B cell (primary cell): ENCODE data around the gene ALOX15. TPM values are rescaled to one million over a fixed set of nuclear protein-coding genes. Genes with fewer than 3 reads are reported as not detected.

Experiments used
- ATAC-seq: fragments of 200-7000 bp; cut with Tn5 transposase; one replicate; pipeline ENCODE4 v1.10.0; 2021; ENCODE audit warnings: low read depth, mild to moderate bottlenecking, moderate number of reproducible peaks, moderate library complexity
- CTCF ChIA-PET: fragments of 350-600 bp; sonication (Branson Sonifier 250); formaldehyde crosslinking; loops from one replicate; lab custom pipeline; 2021; ENCODE audit warnings: antibody characterized with exemption, inconsistent platforms; lab: Charles Lee
- POLR2A ChIA-PET: fragments of 350-600 bp; sonication (Branson Sonifier 250); formaldehyde crosslinking; loops from one replicate; lab custom pipeline; 2021; ENCODE audit warnings: antibody characterized with exemption; lab: Charles Lee
- DNase-seq: peaks from one replicate; pipeline ENCODE4 v3.0.0; 2013
- H2AFZ ChIP-seq: 2 replicates; pipeline ENCODE4 v1.6.1; 2012; ENCODE audit warnings: mild to moderate bottlenecking, low read depth, low read length; ENCODE audit not compliant: insufficient read depth, poor library complexity, severe bottlenecking
- H3K27ac ChIP-seq, 2 donors: 1 replicate in 1 of 2; 2 replicates in 1 of 2; pipeline ENCODE4 v1.5.1; 2012 to 2013; ENCODE audit warnings: low read length in 2 of 2, mild to moderate bottlenecking in 2 of 2, moderate library complexity in 1 of 2
- H3K27me3 ChIP-seq, 4 experiments: fragments of 200-600 bp in 1 of 4; sonication (generic) in 1 of 4; replicated peaks in 1 of 4; 1 replicate in 2 of 4; 2 replicates in 2 of 4; pipeline versions ENCODE4 v1.6.1 to v1.7.0; 2013 to 2016; ENCODE audit warnings: low read length in 3 of 4, mild to moderate bottlenecking in 2 of 4, mixed read lengths in 1 of 4, moderate library complexity in 1 of 4; ENCODE audit not compliant: insufficient read depth in 4 of 4, control insufficient read depth in 3 of 4; ENCODE audit errors: control extremely low read depth in 1 of 4
- H3K36me3 ChIP-seq, 2 experiments: replicated peaks in 1 of 2; 1 replicate in 1 of 2; 2 replicates in 1 of 2; pipeline versions ENCODE4 v1.6.1 to v1.7.1; 2013; ENCODE audit warnings: low read length in 1 of 2; ENCODE audit not compliant: insufficient read depth in 2 of 2, control insufficient read depth in 1 of 2; ENCODE audit errors: control extremely low read depth in 1 of 2, extremely low read depth in 1 of 2
- H3K4me1 ChIP-seq, 2 donors: fragments of 200-600 bp in 1 of 2; sonication (generic) in 1 of 2; 1 replicate in 1 of 2; 2 replicates in 1 of 2; pipeline versions ENCODE4 v1.5.1 to v1.6.1; 2013 to 2017; ENCODE audit warnings: low read length in 2 of 2; ENCODE audit not compliant: control insufficient read depth in 2 of 2, insufficient read depth in 2 of 2
- H3K4me2 ChIP-seq: replicated peaks from 2 replicates; pipeline ENCODE3; 2012; ENCODE audit warnings: mild to moderate bottlenecking, low read depth, low read length; ENCODE audit not compliant: poor library complexity, severe bottlenecking
- H3K4me3 ChIP-seq, 5 experiments: fragments of 200-600 bp in 1 of 5; sonication (generic) in 1 of 5; 1 replicate in 3 of 5; 2 replicates in 2 of 5; pipeline versions ENCODE4 v1.5.1 to v1.7.0; 2011 to 2016; ENCODE audit warnings: low read length in 4 of 5, mild to moderate bottlenecking in 4 of 5, low read depth in 2 of 5, control low read depth in 1 of 5, moderate library complexity in 1 of 5; ENCODE audit not compliant: insufficient read depth in 1 of 5; ENCODE audit errors: control extremely low read depth in 1 of 5, extremely low read depth in 1 of 5
- H3K79me2 ChIP-seq: fragments of 200-600 bp; sonication (generic); one replicate; pipeline ENCODE4 v1.6.0; 2016; ENCODE audit warnings: low read length; ENCODE audit not compliant: control insufficient read depth, insufficient read depth
- H3K9ac ChIP-seq: fragments of 200-600 bp; sonication (generic); 2 replicates; pipeline ENCODE4 v1.6.1; 2017; ENCODE audit warnings: mild to moderate bottlenecking, low read length, moderate library complexity
- H3K9me3 ChIP-seq, 3 donors: one replicate each; pipeline versions ENCODE4 v1.6.1 to v1.7.1; 2013; ENCODE audit warnings: low read length in 2 of 3; ENCODE audit not compliant: control insufficient read depth in 2 of 3, insufficient read depth in 1 of 3; ENCODE audit errors: control extremely low read depth in 1 of 3
- H4K20me1 ChIP-seq: 2 replicates; pipeline ENCODE4 v1.6.0; 2012; ENCODE audit warnings: mild to moderate bottlenecking, low read length; ENCODE audit not compliant: insufficient read depth, control insufficient read depth, poor library complexity, severe bottlenecking
- H3K27ac Mint-ChIP-seq: one replicate; pipeline ENCODE4 v1.8.0; 2021; ENCODE audit warnings: mixed read lengths
- H3K27me3 Mint-ChIP-seq: one replicate; pipeline ENCODE4 v1.8.0; 2021; ENCODE audit warnings: mixed read lengths
- H3K4me1 Mint-ChIP-seq: one replicate; pipeline ENCODE4 v1.8.0; 2021; ENCODE audit warnings: mixed read lengths
- H3K4me3 Mint-ChIP-seq: one replicate; pipeline ENCODE4 v1.8.0; 2021; ENCODE audit warnings: mixed read lengths
- H3K9me3 Mint-ChIP-seq: one replicate; pipeline ENCODE4 v1.8.0; 2022; ENCODE audit warnings: mixed read lengths; ENCODE audit not compliant: insufficient read depth
- EZH2 ChIP-seq: IDR thresholded peaks from 2 replicates; pipeline ENCODE4 v1.6.1; 2012; ENCODE audit warnings: borderline replicate concordance, low read depth, mild to moderate bottlenecking, moderate library complexity, low read length; ENCODE audit not compliant: insufficient read depth, poor library complexity, severe bottlenecking
- WGBS: methylation state at CpG from one replicate; pipeline ENCODE4 v1.1.5; 2013; ENCODE audit warnings: missing lambda C conversion rate; ENCODE audit not compliant: insufficient coverage; 5-methylcytosine and 5-hydroxymethylcytosine counted together
- intact Hi-C: fragments of 100-400 bp; cut with micrococcal nuclease; formaldehyde crosslinking; loops from one replicate; pipeline ENCODE4 v1.10.0; 2022
- polyA plus RNA-seq: library from polyadenylated mRNA; depleted of rRNA; stranded (reverse); fragments of >200 nt; gene quantifications from 2 replicates; pipeline ENCODE4 v1.2.3, GENCODE V29; 2012
- total RNA-seq, 2 donors: library from RNA; stranded (reverse); fragments of 120-200 nt in 1 of 2; gene quantifications; 1 replicate in 1 of 2; 2 replicates in 1 of 2; pipeline versions ENCODE4 v1.2.3 to v1.2.4, GENCODE V29; 2013 to 2022
- TF ChIP-seq, protein P1 (sequence below): fragments of 200-600 bp; IDR thresholded peaks from one replicate; pipeline ENCODE4 v1.8.0; 2022; ENCODE audit warnings: antibody characterized with exemption, mild to moderate bottlenecking

ALOX15 gene
- total and polyA plus RNA-seq, 2 donors (not counting 1 experiment from before 2014, with no cell fraction given) = 0.10 TPM; not detected in 1

DNA sequence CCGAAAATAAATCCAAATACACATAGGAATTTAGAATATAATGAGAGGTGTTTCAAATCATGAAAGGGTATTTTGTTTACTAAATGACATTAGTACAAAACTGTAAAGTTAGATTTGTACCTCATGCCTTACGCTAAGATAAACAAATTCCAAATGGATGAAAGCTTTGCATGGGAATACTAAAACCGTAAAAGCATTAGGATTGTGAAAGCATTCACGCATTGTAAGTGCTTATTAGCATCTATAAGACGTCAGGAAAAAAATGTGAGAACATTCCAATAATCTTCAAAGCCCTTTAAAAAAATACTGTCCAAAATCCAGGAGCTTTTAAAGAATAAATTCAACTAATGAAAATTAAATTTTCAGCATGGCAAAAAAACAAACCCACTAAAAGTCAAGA, 24.8 kb upstream of the ALOX15 start:
- DNase-seq (no peak), ATAC-seq (no peak)
- no peaks in the 10 kb centered on the region for H3K9me3 ChIP-seq
- no peak overlapping the region for H2AFZ ChIP-seq
- peaks cover 9% of the 10 kb centered on the region for H3K27me3 Mint-ChIP-seq
- H3K27ac ChIP-seq = no peak overlapping the region
- H3K79me2 ChIP-seq = no peaks in the 10 kb centered on the region
- no peak for TF ChIP-seq EZH2
- TF ChIP-seq, protein P1, sequence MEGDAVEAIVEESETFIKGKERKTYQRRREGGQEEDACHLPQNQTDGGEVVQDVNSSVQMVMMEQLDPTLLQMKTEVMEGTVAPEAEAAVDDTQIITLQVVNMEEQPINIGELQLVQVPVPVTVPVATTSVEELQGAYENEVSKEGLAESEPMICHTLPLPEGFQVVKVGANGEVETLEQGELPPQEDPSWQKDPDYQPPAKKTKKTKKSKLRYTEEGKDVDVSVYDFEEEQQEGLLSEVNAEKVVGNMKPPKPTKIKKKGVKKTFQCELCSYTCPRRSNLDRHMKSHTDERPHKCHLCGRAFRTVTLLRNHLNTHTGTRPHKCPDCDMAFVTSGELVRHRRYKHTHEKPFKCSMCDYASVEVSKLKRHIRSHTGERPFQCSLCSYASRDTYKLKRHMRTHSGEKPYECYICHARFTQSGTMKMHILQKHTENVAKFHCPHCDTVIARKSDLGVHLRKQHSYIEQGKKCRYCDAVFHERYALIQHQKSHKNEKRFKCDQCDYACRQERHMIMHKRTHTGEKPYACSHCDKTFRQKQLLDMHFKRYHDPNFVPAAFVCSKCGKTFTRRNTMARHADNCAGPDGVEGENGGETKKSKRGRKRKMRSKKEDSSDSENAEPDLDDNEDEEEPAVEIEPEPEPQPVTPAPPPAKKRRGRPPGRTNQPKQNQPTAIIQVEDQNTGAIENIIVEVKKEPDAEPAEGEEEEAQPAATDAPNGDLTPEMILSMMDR = no peak
- intact Hi-C loops = no loop called here
- no peaks in the 10 kb centered on the region for H4K20me1 ChIP-seq
- POLR2A ChIA-PET = no interaction called here
- no peaks in the 10 kb centered on the region for H3K4me1 ChIP-seq
- no peak overlapping the region for H3K27ac Mint-ChIP-seq
- H3K9me3 Mint-ChIP-seq = no peaks in the 10 kb centered on the region
- H3K4me1 Mint-ChIP-seq = no peaks in the 10 kb centered on the region
- no peak overlapping the region for H3K4me3 Mint-ChIP-seq
- H3K36me3 ChIP-seq = peaks cover 0 to 7% of the 10 kb centered on the region in 2 experiments
- no peak overlapping the region for H3K4me2 ChIP-seq
- no peak overlapping the region for H3K4me3 ChIP-seq
- peaks cover 0 to 6% (median 0%) of the 10 kb centered on the region in 4 experiments for H3K27me3 ChIP-seq
- H3K9ac ChIP-seq = no peak overlapping the region
- CTCF ChIA-PET = no interaction called here
- WGBS = no CpG with 5 or more reads among the region's 5 CpGs

DNA sequence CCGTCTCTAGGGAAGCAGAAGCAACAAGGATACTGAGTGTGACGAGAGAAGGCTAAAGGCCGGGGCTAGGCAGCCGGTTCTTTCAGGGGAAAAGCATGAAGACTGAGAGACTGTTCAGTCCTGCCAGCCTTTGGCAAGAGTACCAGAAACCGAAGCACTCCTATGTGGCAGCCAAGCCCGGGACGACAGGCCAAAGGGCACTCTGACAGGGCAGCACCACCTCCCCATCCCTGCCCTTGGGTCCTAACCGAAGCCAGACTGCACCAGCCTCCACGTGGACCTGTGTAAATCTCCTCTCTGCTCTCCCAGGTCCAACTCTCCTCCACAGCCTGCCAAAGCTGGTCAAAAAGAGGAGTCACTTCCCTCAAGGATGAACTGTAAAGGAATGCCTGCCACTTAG, 23.5 kb upstream of the ALOX15 start:
- H3K9me3 Mint-ChIP-seq = no peaks in the 10 kb centered on the region
- ATAC-seq (no peak), DNase-seq (no peak)
- H3K4me1 Mint-ChIP-seq = no peaks in the 10 kb centered on the region
- intact Hi-C loops = no loop called here
- CTCF ChIA-PET = no interaction called here
- no peak overlapping the region for H3K4me3 ChIP-seq
- H3K4me3 Mint-ChIP-seq = no peak overlapping the region
- no peaks in the 10 kb centered on the region for H3K79me2 ChIP-seq
- H3K27ac ChIP-seq = no peak overlapping the region
- H3K4me2 ChIP-seq = no peak overlapping the region
- peaks cover 0 to 6% (median 0%) of the 10 kb centered on the region in 4 experiments for H3K27me3 ChIP-seq
- TF ChIP-seq EZH2 = no peak
- TF ChIP-seq, protein P1 = no peak
- no peaks in the 10 kb centered on the region for H4K20me1 ChIP-seq
- H2AFZ ChIP-seq = no peak overlapping the region
- H3K27ac Mint-ChIP-seq = no peak overlapping the region
- no peaks in the 10 kb centered on the region for H3K9me3 ChIP-seq
- H3K9ac ChIP-seq = no peak overlapping the region
- POLR2A ChIA-PET = no interaction called here
- WGBS = 87% methylated on average over 9 of the region's 9 CpGs
- H3K36me3 ChIP-seq = no peaks in the 10 kb centered on the region
- H3K4me1 ChIP-seq = no peaks in the 10 kb centered on the region
- peaks cover 9% of the 10 kb centered on the region for H3K27me3 Mint-ChIP-seq
